ENCODE measurements around the gene CNPPD1. TPM values are rescaled to one million over a fixed set of nuclear protein-coding genes. Genes with fewer than 3 reads are reported as not detected.

The CNPPD1 gene
- total RNA-seq, 1 donor from 2014 or later = 70.8 TPM

DNA sequence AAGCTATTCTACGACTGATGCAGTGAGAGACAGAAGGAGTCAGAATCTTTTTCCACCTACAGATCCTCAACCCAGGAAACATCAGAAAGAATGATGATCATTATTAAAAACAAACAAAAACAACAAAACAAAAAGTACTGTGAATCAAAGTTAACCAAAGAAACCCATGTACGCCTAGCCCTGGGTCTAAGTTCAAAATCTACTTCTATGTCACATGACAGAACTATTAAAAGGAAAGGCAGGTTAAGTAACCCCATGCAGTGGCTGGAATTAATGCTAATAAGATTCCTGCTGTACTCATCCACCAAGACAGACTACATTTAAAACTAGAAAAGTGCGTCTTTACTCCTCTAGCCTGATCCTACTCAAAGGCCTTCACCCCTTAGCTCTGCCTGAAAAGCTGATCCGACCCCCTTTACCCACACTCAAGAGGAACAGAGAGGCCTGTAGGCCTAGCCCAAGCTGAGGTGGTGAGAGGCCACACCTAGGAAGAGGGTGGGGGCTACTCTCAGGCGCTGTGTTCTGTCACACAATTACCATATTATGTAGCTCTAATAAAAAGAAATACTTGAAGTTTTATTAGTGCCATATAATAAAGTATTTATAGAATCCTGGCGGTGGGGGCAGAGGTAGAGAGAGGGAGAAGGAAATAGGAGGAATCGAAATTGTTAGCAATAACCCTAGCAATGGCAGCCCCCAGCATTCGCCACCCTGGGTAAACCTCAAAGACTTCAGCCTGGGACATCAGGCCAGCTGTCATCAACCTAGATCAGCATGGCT lies 53.2 kb downstream of the CNPPD1 start:
- intact Hi-C loops (cut with micrococcal nuclease) = no loop called here

DNA sequence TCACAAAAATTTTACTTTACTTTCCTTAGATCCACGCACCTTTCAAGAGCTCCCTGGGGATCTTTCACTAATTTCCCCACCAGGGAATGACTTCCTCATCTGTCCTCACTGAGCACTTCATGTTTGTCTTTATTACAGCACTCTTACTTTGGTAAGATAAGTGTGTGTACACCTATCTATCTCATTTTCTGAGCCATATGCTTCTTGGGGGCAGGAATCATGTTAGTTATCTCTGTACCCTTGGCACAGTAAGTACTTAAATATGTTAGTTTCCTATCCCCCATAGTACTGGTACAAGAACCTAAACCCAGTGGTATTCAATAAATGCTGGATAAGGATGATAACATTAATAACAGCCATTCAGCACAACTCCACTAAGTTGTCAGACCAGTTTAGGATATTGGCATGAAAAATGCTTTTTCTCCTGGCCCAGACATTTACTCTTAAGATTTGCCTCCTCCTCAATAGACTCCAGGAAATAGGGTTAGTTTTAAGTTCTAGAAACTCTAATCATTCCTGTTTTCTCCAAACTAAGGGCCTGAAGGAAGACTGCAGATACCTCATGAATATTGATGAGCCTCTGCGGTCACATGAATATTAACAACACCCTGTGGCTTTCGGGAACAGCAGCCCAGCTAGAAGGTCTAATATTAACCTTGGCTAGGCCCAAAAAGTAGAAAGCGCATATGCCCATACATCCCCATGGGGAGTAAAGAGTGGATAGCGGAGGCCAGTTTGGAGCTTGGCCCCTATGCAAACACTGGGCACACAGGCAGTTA lies 54.3 kb downstream of the CNPPD1 start:
- intact Hi-C loops (cut with micrococcal nuclease) = no loop called here

Other genes with a start within 250 kb of the CNPPD1 start
- not detected in 2 replicates for gene CDK5R2, start 217.3 kb downstream of the CNPPD1 start, total RNA-seq
- gene FEV, start 191.7 kb downstream of the CNPPD1 start, total RNA-seq = not detected in 2 replicates
- not detected in 2 replicates for gene CRYBA2, start 183.5 kb downstream of the CNPPD1 start, total RNA-seq
- gene CFAP65, start 135.4 kb downstream of the CNPPD1 start, total RNA-seq = not detected in 2 replicates
- 0.20 TPM in 1 of 2 replicates, not detected in the other for gene IHH, start 116.0 kb downstream of the CNPPD1 start, total RNA-seq
- gene NHEJ1, start 16.1 kb downstream of the CNPPD1 start, total RNA-seq = 18.8 and 20.0 TPM in 2 replicates
- gene SLC23A3, start 6.9 kb downstream of the CNPPD1 start, total RNA-seq = 1.5 and 2.1 TPM in 2 replicates
- gene RETREG2, start 1.4 kb upstream of the CNPPD1 start, total RNA-seq = 79.8 and 81.1 TPM in 2 replicates
- gene ZFAND2B, start 29.9 kb upstream of the CNPPD1 start, total RNA-seq = 53.0 and 54.6 TPM in 2 replicates
- 13.8 and 14.0 TPM in 2 replicates for gene ABCB6, start 42.0 kb upstream of the CNPPD1 start, total RNA-seq
- gene ATG9A, start 52.7 kb upstream of the CNPPD1 start, total RNA-seq = 37.2 and 51.6 TPM in 2 replicates
- gene ANKZF1, start 52.9 kb upstream of the CNPPD1 start, total RNA-seq = 80.1 and 83.0 TPM in 2 replicates
- gene GLB1L, start 68.5 kb upstream of the CNPPD1 start, total RNA-seq = 3.7 and 5.7 TPM in 2 replicates
- 25.1 and 29.8 TPM in 2 replicates for gene STK16, start 68.6 kb upstream of the CNPPD1 start, total RNA-seq
- not detected in 2 replicates for gene TUBA4B, start 76.3 kb upstream of the CNPPD1 start, total RNA-seq
- gene TUBA4A, start 77.0 kb upstream of the CNPPD1 start, total RNA-seq = 331 and 334 TPM in 2 replicates
- 32.1 and 34.0 TPM in 2 replicates for gene DNAJB2, start 102.4 kb upstream of the CNPPD1 start, total RNA-seq
- not detected in 2 replicates for gene PTPRN, start 132.5 kb upstream of the CNPPD1 start, total RNA-seq
- not detected in 2 replicates for gene RESP18, start 155.8 kb upstream of the CNPPD1 start, total RNA-seq
- gene DNPEP, start 211.0 kb upstream of the CNPPD1 start, total RNA-seq = 67.6 and 80.2 TPM in 2 replicates
- gene DES, start 241.5 kb upstream of the CNPPD1 start, total RNA-seq = not detected in 2 replicates